ENCODE data around the gene CYP2F1. TPM values are rescaled to one million over a fixed set of nuclear protein-coding genes. Genes with fewer than 3 reads are reported as not detected.
"Not testable (repeated sequence)": the region's sequence is repeated elsewhere in the genome, so short reads cannot be mapped to it uniquely, and the experiment has no call there.

Gene CYP2F1
- total and polyA plus RNA-seq, 9 donors = not detected

GRCh38 chr19:41144403-41144802 lies 30.2 kb downstream of the CYP2F1 start:
- TF ChIP-seq, protein P1, sequence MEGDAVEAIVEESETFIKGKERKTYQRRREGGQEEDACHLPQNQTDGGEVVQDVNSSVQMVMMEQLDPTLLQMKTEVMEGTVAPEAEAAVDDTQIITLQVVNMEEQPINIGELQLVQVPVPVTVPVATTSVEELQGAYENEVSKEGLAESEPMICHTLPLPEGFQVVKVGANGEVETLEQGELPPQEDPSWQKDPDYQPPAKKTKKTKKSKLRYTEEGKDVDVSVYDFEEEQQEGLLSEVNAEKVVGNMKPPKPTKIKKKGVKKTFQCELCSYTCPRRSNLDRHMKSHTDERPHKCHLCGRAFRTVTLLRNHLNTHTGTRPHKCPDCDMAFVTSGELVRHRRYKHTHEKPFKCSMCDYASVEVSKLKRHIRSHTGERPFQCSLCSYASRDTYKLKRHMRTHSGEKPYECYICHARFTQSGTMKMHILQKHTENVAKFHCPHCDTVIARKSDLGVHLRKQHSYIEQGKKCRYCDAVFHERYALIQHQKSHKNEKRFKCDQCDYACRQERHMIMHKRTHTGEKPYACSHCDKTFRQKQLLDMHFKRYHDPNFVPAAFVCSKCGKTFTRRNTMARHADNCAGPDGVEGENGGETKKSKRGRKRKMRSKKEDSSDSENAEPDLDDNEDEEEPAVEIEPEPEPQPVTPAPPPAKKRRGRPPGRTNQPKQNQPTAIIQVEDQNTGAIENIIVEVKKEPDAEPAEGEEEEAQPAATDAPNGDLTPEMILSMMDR (IDR thresholded peaks at IDR 0.05) = peak in 2 of 3 donors; percentile 21 to 53
- no peak for TF ChIP-seq POLR2A (IDR thresholded peaks at IDR 0.05)
- H3K27me3 ChIP-seq = no peaks in the 10 kb centered on the region
- no peaks in the 10 kb centered on the region for H3K36me3 ChIP-seq
- H3K9me3 ChIP-seq = peaks cover 0 to 2% of the 10 kb centered on the region in 2 donors
- WGBS, 3 donors = 26 to 31% (median 29%) methylated on average over 7 of the region's 7 CpGs
- intact Hi-C loops (cut with DNase I) = loop anchor here in 1 of 4 donors (2.0 kb wide), 1 partner anchor 482 kb away; no protein-coding TSS in a partner anchor
- H3K4me3 ChIP-seq = no peak overlapping the region
- peak; percentile 66 to 76 (median 74) for DNase-seq
- no peak overlapping the region for H3K27ac ChIP-seq
- H3K4me1 ChIP-seq (ENCODE audit: insufficient read depth) = no peaks in the 10 kb centered on the region

GRCh38 chr19:41149831-41150230 lies 35.6 kb downstream of the CYP2F1 start:
- Histone ChIP-seq H3K27ac (no peak overlapping the region), H3K9me3 (no peaks in the 10 kb centered on the region), H3K27me3 (no peaks in the 10 kb centered on the region), H3K4me1 (ENCODE audit: insufficient read depth) (no peaks in the 10 kb centered on the region), H3K4me3 (no peak overlapping the region), H3K36me3 (no peaks in the 10 kb centered on the region)
- no peak for DNase-seq
- intact Hi-C loops (cut with DNase I) = no loop called here
- no peak for TF ChIP-seq POLR2A (IDR thresholded peaks at IDR 0.05)
- no peak for TF ChIP-seq EP300 (IDR thresholded peaks at IDR 0.05)
- TF ChIP-seq, protein P1 (IDR thresholded peaks at IDR 0.05) = no peak
- WGBS, 3 donors = 87% methylated on average over 2 of the region's 2 CpGs

- H3K27ac ChIP-seq; DNase-seq; H3K36me3 ChIP-seq; intact Hi-C loops (cut with DNase I); H3K27me3 ChIP-seq; H3K9me3 ChIP-seq; H3K4me1 ChIP-seq (ENCODE audit: insufficient read depth); H3K4me3 ChIP-seq: not testable (repeated sequence)
- 75 to 87% (median 83%) methylated on average over 7 of the region's 7 CpGs for WGBS, 3 donors
Observed at GRCh38 chr19:41150986-41151385, 36.8 kb downstream of the CYP2F1 start.

DNA sequence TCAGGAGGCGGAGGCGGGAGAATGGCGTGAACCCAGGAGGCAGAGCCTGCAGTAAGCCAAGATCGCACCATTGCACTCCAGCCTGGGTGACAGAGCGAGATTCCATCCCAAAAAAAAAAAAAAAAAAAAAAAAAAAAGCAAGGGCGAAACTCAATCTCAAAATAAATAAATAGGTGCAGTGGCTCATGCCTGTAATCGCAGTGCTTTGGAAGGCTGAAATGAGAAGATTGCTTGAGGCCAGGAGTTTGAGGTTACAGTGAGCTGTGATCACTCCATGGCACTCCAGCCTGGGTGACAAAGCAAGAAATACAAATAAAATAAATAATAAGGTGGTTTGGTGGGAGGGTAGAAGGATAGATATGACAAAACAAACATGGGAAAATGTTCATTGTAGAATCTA lies 39.8 kb downstream of the CYP2F1 start:
- WGBS, 3 donors = 81 to 90% (median 87%) methylated on average over 7 of the region's 7 CpGs
- Histone ChIP-seq H3K27me3 (no peaks in the 10 kb centered on the region), H3K27ac (no peak overlapping the region), H3K36me3 (no peaks in the 10 kb centered on the region), H3K9me3 (peaks cover 0 to 2% of the 10 kb centered on the region in 2 donors), H3K4me3 (no peak overlapping the region), H3K4me1 (ENCODE audit: insufficient read depth) (no peaks in the 10 kb centered on the region)
- intact Hi-C loops (cut with DNase I) = no loop called here
- TF ChIP-seq EP300 (IDR thresholded peaks at IDR 0.05) (no peak), POLR2A (IDR thresholded peaks at IDR 0.05) (no peak)
- TF ChIP-seq, protein P1 (IDR thresholded peaks at IDR 0.05) = no peak
- DNase-seq = no peak

GRCh38 chr19:41156207-41156606 lies 42.0 kb downstream of the CYP2F1 start:
- Histone ChIP-seq H3K4me1 (ENCODE audit: insufficient read depth) (no peaks in the 10 kb centered on the region), H3K4me3 (no peak overlapping the region), H3K9me3 (peaks cover 0 to 2% of the 10 kb centered on the region in 2 donors), H3K36me3 (no peaks in the 10 kb centered on the region), H3K27me3 (no peaks in the 10 kb centered on the region), H3K27ac (no peak overlapping the region)
- TF ChIP-seq POLR2A (IDR thresholded peaks at IDR 0.05) (no peak), EP300 (IDR thresholded peaks at IDR 0.05) (no peak)
- TF ChIP-seq, protein P1 (IDR thresholded peaks at IDR 0.05) = no peak
- DNase-seq = no peak
- intact Hi-C loops (cut with DNase I) = no loop called here
- WGBS, 3 donors = 75 to 81% (median 75%) methylated on average over 2 of the region's 2 CpGs
